WTC11 (cell line): ENCODE results near the gene RRAGD.

ENCODE experiments used
- CREB1 ChIP-seq: sonication (generic); formaldehyde crosslinking; IDR thresholded peaks from 2 replicates; pipeline ENCODE4 v1.8.0; 2023; ENCODE audit warnings: mild to moderate bottlenecking, missing genetic modification reagents
- NFE2L1 ChIP-seq: sonication (generic); formaldehyde crosslinking; IDR thresholded peaks from 2 replicates; pipeline ENCODE4 v1.8.1; 2023; ENCODE audit warnings: missing genetic modification reagents
- NR3C1 ChIP-seq: sonication (generic); formaldehyde crosslinking; conservative IDR thresholded peaks from 2 replicates; pipeline ENCODE4 v1.8.1; 2023; ENCODE audit warnings: low read depth, mild to moderate bottlenecking, missing genetic modification reagents
- SP1 ChIP-seq: sonication (generic); formaldehyde crosslinking; conservative IDR thresholded peaks from 2 replicates; pipeline ENCODE4 v1.8.1; 2022; ENCODE audit warnings: missing genetic modification reagents
- TEAD4 ChIP-seq: sonication (generic); formaldehyde crosslinking; IDR thresholded peaks from 2 replicates; pipeline ENCODE4 v1.8.0; 2022; ENCODE audit warnings: mild to moderate bottlenecking, missing genetic modification reagents
- ZNF121 ChIP-seq: sonication (generic); formaldehyde crosslinking; IDR thresholded peaks from 2 replicates; pipeline ENCODE4 v1.8.0; 2023; ENCODE audit warnings: missing genetic modification reagents
- TF ChIP-seq, protein P1 (sequence below): sonication (generic); formaldehyde crosslinking; IDR thresholded peaks from 2 replicates; pipeline ENCODE4 v1.8.0; 2022; ENCODE audit warnings: mild to moderate bottlenecking, missing genetic modification reagents
- TF ChIP-seq, protein P2 (sequence below): sonication (generic); formaldehyde crosslinking; IDR thresholded peaks from 2 replicates; pipeline ENCODE4 v1.8.1; 2023; ENCODE audit warnings: mild to moderate bottlenecking, missing genetic modification reagents, moderate library complexity
- TF ChIP-seq, protein P3 (sequence below): fragments of 200-600 bp; IDR thresholded peaks from 2 replicates; pipeline ENCODE4 v1.8.0; 2022; ENCODE audit warnings: antibody characterized with exemption
- TF ChIP-seq, protein P4 (sequence below): sonication (generic); formaldehyde crosslinking; IDR thresholded peaks from 2 replicates; pipeline ENCODE4 v1.8.0; 2022; ENCODE audit warnings: mild to moderate bottlenecking, missing genetic modification reagents
- TF ChIP-seq, protein P5 (sequence below): sonication (generic); formaldehyde crosslinking; IDR thresholded peaks from 2 replicates; pipeline ENCODE4 v1.8.1; 2023; ENCODE audit warnings: mild to moderate bottlenecking, missing genetic modification reagents, borderline replicate concordance
- TF ChIP-seq, protein P6 (sequence below): sonication (generic); formaldehyde crosslinking; IDR thresholded peaks from 2 replicates; pipeline ENCODE4 v1.8.1; 2022; ENCODE audit warnings: mild to moderate bottlenecking, moderate library complexity, missing genetic modification reagents

DNA sequence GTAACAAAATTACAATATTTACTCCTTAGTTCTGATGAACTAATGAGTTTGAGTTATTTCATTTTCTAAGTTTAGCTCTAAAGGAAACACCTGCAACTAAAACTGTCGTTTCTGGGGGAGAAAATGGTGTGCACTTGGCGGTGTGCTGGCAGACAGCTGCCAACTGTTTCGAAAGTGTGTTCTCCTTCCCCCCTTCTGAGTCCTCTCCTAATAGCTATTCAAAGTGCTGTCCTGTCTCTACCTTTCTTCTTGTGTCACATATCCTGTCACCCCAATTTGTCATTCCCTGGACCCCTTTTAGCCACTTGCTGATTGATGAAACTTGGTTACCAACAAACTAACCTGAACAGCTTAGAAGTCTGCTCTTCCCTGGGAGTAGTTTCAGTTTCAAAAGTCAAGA lies 54.7 kb downstream of the RRAGD start:
- TF ChIP-seq, protein P1, sequence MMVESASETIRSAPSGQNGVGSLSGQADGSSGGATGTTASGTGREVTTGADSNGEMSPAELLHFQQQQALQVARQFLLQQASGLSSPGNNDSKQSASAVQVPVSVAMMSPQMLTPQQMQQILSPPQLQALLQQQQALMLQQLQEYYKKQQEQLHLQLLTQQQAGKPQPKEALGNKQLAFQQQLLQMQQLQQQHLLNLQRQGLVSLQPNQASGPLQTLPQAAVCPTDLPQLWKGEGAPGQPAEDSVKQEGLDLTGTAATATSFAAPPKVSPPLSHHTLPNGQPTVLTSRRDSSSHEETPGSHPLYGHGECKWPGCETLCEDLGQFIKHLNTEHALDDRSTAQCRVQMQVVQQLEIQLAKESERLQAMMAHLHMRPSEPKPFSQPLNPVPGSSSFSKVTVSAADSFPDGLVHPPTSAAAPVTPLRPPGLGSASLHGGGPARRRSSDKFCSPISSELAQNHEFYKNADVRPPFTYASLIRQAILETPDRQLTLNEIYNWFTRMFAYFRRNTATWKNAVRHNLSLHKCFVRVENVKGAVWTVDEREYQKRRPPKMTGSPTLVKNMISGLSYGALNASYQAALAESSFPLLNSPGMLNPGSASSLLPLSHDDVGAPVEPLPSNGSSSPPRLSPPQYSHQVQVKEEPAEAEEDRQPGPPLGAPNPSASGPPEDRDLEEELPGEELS (CRISPR knock-in tag): no peak
- TF ChIP-seq ZNF121 (CRISPR knock-in tag) (no peak), CREB1 (CRISPR knock-in tag) (no peak), NFE2L1 (no peak), NR3C1 (no peak), TEAD4 (CRISPR knock-in tag) (no peak), SP1 (no peak)
- TF ChIP-seq, protein P2, sequence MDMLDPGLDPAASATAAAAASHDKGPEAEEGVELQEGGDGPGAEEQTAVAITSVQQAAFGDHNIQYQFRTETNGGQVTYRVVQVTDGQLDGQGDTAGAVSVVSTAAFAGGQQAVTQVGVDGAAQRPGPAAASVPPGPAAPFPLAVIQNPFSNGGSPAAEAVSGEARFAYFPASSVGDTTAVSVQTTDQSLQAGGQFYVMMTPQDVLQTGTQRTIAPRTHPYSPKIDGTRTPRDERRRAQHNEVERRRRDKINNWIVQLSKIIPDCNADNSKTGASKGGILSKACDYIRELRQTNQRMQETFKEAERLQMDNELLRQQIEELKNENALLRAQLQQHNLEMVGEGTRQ (CRISPR knock-in tag): no peak
- TF ChIP-seq, protein P3, sequence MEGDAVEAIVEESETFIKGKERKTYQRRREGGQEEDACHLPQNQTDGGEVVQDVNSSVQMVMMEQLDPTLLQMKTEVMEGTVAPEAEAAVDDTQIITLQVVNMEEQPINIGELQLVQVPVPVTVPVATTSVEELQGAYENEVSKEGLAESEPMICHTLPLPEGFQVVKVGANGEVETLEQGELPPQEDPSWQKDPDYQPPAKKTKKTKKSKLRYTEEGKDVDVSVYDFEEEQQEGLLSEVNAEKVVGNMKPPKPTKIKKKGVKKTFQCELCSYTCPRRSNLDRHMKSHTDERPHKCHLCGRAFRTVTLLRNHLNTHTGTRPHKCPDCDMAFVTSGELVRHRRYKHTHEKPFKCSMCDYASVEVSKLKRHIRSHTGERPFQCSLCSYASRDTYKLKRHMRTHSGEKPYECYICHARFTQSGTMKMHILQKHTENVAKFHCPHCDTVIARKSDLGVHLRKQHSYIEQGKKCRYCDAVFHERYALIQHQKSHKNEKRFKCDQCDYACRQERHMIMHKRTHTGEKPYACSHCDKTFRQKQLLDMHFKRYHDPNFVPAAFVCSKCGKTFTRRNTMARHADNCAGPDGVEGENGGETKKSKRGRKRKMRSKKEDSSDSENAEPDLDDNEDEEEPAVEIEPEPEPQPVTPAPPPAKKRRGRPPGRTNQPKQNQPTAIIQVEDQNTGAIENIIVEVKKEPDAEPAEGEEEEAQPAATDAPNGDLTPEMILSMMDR: no peak
- TF ChIP-seq, protein P4, sequence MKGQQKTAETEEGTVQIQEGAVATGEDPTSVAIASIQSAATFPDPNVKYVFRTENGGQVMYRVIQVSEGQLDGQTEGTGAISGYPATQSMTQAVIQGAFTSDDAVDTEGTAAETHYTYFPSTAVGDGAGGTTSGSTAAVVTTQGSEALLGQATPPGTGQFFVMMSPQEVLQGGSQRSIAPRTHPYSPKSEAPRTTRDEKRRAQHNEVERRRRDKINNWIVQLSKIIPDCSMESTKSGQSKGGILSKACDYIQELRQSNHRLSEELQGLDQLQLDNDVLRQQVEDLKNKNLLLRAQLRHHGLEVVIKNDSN (CRISPR knock-in tag): no peak
- TF ChIP-seq, protein P5, sequence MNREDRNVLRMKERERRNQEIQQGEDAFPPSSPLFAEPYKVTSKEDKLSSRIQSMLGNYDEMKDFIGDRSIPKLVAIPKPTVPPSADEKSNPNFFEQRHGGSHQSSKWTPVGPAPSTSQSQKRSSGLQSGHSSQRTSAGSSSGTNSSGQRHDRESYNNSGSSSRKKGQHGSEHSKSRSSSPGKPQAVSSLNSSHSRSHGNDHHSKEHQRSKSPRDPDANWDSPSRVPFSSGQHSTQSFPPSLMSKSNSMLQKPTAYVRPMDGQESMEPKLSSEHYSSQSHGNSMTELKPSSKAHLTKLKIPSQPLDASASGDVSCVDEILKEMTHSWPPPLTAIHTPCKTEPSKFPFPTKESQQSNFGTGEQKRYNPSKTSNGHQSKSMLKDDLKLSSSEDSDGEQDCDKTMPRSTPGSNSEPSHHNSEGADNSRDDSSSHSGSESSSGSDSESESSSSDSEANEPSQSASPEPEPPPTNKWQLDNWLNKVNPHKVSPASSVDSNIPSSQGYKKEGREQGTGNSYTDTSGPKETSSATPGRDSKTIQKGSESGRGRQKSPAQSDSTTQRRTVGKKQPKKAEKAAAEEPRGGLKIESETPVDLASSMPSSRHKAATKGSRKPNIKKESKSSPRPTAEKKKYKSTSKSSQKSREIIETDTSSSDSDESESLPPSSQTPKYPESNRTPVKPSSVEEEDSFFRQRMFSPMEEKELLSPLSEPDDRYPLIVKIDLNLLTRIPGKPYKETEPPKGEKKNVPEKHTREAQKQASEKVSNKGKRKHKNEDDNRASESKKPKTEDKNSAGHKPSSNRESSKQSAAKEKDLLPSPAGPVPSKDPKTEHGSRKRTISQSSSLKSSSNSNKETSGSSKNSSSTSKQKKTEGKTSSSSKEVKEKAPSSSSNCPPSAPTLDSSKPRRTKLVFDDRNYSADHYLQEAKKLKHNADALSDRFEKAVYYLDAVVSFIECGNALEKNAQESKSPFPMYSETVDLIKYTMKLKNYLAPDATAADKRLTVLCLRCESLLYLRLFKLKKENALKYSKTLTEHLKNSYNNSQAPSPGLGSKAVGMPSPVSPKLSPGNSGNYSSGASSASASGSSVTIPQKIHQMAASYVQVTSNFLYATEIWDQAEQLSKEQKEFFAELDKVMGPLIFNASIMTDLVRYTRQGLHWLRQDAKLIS (CRISPR knock-in tag): no peak
- TF ChIP-seq, protein P6, sequence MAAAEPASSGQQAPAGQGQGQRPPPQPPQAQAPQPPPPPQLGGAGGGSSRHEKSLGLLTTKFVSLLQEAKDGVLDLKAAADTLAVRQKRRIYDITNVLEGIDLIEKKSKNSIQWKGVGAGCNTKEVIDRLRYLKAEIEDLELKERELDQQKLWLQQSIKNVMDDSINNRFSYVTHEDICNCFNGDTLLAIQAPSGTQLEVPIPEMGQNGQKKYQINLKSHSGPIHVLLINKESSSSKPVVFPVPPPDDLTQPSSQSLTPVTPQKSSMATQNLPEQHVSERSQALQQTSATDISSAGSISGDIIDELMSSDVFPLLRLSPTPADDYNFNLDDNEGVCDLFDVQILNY (CRISPR knock-in tag): no peak
